Measurements from ENCODE around the gene ADD2.

DNA sequence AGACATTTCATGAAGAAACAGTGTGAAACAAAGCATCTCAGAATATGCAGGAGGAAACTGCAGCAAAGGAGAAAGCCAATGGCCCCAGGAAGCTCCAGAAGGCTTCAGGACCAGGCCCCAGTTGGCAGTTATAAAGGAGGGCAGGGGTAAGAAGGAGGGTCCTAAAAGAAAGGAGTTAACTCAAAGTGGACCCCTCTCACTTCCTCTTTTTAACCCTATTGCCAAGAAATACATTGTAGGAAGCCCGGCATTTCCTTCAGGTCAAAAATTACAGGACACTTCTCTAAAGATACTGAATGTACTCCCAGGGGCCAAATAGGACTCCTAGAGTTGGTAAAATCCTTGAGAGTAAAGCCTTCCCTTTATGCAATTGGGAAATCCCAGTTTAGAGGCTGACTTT, 137.2 kb downstream of the ADD2 start:
- TF ChIP-seq CTCF (IDR thresholded peaks at IDR 0.05; ENCODE audit: low read depth, low read length, missing input control) (no peak), JUND (IDR thresholded peaks at IDR 0.05) (no peak), EGR1 (IDR thresholded peaks at IDR 0.05; ENCODE audit: low read depth in 2 of 2) (no peak), REST (IDR thresholded peaks at IDR 0.05) (no peak), HNF4A (conservative IDR thresholded peaks at IDR 0.05) (no peak), RAD21 (IDR thresholded peaks at IDR 0.05) (no peak), YY1 (IDR thresholded peaks at IDR 0.05) (no peak), TAF1 (conservative IDR thresholded peaks at IDR 0.05) (no peak), SP1 (IDR thresholded peaks at IDR 0.05) (no peak), RXRA (IDR thresholded peaks at IDR 0.05) (no peak)
- TF ChIP-seq, protein P1, sequence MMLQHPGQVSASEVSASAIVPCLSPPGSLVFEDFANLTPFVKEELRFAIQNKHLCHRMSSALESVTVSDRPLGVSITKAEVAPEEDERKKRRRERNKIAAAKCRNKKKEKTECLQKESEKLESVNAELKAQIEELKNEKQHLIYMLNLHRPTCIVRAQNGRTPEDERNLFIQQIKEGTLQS (IDR thresholded peaks at IDR 0.05) = no peak

Measured in liver (tissue), 3 donors.